Caki2 (cell line): ENCODE measurements around the gene ZPBP2. TPM values are rescaled to one million over a fixed set of nuclear protein-coding genes. Genes with fewer than 3 reads are reported as not detected.

ENCODE experiments used
- DNase-seq: peaks from one replicate; pipeline ENCODE4 v3.0.0-alpha.2; 2015; ENCODE audit warnings: low read depth
- in situ Hi-C: cut with HindIII; loops from 2 replicates; pipeline ENCODE4 v1.10.0; 2016; ENCODE audit warnings: low sequenced_read_pairs, low pct_unique_long_range_greater_than_20kb, mixed read lengths
- total RNA-seq: library from RNA; depleted of rRNA; stranded (reverse); fragments of >200 nt; shearing (Covaris generic); gene quantifications from 2 replicates; pipeline ENCODE4 v1.2.3, GENCODE V29; 2014; ENCODE audit warnings: low replicate concordance; rRNA removed

The ZPBP2 gene, protein sequence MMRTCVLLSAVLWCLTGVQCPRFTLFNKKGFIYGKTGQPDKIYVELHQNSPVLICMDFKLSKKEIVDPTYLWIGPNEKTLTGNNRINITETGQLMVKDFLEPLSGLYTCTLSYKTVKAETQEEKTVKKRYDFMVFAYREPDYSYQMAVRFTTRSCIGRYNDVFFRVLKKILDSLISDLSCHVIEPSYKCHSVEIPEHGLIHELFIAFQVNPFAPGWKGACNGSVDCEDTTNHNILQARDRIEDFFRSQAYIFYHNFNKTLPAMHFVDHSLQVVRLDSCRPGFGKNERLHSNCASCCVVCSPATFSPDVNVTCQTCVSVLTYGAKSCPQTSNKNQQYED
- not detected in 2 replicates for total RNA-seq

DNA sequence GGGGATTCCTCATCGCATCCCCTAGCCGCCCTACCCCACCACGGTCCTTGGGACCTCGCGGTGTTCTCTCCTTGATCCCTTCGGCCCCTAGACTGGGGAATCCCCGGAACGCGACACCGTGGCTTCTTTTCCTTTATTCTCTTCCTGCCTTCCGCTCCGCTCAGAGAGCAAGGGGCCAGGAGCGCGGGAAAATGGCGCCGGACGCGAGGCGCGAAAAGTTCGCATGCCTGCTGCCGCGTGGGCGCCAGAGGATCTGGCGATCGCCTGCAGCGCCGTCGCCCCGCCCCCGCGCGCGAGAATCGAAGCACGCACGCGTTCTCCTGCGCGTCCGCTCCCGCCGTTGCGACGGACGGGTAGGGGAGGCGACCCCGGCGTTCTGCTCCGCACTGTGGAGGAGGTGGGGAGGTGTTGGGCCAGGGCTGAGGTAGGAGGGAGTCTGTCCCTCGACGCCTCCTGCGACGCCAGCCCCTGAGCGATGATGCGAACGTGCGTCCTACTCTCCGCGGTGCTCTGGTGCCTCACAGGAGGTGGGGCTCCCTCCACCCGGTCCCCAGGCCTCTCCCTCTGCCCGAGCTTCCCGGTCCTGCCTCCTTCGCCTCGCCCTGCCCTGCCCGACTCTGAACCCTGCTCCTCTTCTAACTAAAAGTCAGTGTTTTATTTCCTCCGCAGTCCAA lies at the start of gene ZPBP2:
TSS of gene ZPBP2 (plus strand) at position 323 of the 674 bp plus-strand sequence. CDS start at position 476, 153 bp downstream.
- no peak for DNase-seq
- in situ Hi-C loops: no loop called here

DNA sequence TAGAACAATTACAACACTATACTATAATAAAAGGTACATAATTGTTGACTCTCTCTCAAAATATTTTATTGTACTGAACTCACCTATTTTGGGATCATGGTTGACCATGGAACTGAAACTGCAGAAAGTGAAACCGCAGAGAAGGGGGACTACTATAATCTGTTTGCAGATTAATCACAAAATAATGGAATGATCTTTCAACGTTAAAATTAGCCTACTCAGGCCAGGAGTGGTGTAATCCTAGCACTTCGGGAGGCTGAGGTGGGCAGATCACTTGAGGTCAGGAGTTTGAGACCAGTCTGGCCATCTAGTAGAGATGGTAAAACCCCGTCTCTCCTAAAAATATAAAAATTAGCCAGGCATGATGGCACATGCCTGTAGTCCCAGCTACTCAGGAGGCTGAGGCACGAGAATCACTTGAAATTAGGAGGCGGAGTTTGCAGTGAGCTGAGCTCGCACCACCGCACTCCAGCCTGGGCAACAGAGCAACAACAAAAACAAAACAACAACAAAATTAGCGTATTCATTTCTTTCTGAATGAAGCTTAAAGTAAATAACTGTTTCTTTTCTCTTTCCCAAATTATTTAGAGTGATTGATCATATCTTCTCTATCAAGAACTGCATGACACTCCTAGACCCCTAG lies 49.5 kb upstream of the ZPBP2 start:
- no peak for DNase-seq

DNA sequence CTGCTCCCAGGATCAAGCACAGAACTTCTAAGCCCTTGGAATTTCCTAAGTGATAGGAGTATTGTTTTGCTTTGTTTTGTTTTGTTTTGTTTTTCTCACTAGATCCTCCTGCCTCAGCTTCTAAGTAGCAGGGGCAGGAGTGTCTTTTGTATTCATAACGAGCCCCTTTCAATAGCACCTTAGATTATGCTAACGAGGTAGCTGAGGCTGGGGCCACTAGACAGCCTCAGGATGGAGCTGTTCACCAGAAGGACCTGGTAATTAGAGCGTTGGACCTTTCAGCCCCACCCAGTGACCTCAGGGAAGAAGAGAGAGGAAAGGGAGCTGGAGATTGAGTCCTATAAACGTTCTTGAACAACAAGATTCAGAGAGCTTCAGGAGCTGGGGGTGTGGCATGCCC lies 47.5 kb upstream of the ZPBP2 start:
- in situ Hi-C loops: no loop called here
- no peak for DNase-seq

More for the DNA sequence above, 49.5 kb upstream of the ZPBP2 start:
- in situ Hi-C loops: no loop called here

DNA sequence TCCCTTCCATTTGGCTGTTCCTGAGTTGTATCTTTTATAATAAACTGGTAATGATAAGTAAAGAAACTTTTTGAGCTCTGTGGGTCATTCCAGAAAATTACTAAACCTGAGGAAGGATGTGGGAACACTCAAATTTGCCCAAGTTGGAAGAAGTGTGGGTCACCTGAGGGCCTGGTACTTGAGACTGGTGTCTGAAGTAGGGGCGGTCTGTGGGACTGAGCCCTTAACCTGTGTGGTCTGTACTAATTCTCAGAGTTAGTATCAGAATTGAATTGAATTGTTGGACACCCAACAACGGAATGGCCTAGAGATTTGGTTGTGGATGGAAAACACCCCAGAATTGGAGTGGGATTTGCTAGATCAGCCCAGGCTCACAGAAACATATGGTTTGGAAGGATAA lies 47.0 kb upstream of the ZPBP2 start:
- DNase-seq: no peak
- in situ Hi-C loops: no loop called here

DNA sequence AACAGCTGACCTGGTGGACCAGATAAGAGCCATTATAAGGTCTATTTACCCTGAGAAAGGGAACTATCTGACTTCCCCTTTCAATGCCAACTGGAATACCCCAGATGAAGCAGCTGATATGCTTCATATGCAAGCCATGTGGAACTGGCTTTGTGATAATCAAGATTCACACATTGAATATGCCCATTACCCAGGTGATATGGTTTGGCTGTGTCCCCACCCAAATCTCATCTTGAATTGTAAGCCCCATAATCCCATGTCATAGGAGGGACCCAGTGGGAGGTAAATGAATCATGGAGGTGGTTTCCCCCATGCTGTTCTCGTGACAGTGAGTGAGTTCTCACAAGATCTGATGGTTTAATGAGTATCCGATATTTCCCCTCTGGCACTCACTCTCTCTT lies 46.0 kb upstream of the ZPBP2 start:
- in situ Hi-C loops: no loop called here

DNA sequence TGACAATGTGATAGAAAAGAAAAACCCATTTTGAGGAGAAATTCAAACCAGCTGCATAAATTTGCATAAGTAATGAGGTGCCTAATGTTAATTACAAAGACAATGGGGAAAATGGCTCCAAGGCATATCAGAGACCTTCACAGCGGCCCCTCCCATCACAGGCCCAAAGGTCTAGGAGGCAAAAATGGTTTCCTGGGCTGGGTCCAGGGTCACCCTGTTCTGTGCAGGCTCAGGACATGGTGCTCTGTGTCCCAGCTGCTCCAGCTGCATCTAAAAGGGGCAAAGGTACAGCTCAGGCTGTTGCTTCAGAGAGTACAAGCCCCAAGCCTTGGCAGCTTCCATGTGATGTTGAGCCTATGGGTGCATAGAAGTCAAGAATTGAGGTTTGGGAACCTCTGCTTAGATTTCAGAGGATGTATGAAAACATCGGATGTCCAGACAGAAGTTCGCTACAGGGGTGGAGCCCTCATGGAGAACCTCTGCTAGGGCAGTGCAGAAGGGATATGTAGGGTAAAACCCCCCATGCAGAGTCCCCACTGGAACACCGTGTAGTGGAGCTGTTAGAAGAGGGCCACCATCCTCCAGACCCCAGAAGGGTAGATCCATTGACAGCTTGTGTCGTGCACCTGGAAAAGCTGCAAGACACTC lies 44.5 kb upstream of the ZPBP2 start:
- in situ Hi-C loops: no loop called here
- no peak for DNase-seq

More for the DNA sequence above, 46.0 kb upstream of the ZPBP2 start:
- DNase-seq: no peak

DNA sequence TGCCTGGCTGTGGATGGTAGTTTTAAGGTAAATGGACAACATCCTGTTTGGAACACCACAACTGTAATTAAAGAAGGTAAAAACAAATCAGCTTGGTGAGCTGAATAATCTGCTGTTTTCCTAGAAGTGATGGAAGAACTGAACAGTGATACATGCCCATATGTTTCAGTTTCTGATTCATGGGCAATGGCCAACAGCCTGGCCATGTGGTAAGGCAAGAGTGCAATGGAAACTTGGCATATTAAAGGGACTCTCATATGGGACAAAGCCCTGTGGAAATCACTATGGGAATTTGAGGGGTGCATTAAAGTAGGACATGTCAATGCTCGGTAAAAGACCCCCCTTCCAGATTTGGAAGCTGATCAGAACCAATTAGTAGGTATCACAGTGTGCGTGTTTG lies 41.7 kb upstream of the ZPBP2 start:
- in situ Hi-C loops: no loop called here

DNA sequence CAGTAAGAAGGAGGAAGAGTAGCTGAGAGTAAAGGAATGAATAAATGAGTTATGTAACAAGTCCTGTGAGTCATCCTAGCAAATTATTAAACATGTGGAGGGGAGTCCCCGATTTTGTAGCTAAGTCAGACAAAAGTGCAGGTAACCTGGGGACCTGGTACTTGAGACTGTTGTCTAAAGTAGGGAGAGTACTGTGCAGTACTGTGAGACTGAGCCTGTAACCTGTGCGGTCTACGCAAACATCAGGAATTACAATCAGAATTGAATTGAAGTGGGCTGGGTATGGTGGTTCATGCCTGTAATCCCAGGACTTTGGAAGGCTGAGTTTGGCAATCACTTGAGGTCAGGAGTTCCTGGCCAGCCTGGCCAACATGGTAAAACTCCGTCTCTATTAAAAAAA lies 39.6 kb upstream of the ZPBP2 start:
- in situ Hi-C loops: no loop called here
- DNase-seq: peak; percentile 21

More for the DNA sequence above, 41.7 kb upstream of the ZPBP2 start:
- no peak for DNase-seq

DNA sequence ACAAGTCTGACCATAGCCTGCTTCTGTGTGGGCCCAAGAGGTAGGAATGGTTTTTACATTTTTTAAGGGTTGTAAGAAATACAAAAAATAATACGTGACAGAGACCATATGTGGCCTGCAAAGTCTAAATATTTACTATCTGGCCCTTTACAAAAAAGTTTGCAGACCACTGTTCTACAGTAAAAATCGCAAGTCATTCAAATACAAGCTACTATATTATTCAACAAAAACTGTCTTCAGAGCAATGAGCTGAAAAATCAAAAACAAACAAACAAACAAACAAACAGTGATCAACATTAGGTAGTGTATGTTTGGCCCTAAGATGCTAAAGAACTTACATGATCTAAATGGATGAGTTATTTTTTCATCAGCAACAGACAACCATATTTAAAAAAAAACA lies 36.4 kb upstream of the ZPBP2 start:
- DNase-seq: no peak
- in situ Hi-C loops: no loop called here

DNA sequence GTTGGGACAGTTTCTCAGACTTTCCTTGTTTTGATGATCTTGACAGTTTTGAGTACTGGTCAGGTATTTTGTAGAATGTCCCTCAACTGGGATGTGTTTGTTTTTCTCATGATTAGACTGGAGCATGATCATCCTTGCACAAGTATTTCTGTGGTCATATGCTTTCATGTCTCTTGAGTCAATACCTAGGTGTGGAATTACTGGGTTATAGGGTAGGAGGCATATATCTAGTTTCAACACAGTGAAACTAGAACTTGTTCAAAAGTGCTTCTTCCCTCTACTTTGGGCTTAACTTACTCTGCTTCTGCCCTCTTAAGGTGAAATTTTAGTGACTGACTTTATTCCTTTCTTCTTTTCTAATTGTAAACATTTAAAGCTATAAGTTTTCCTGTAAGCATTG lies 34.0 kb upstream of the ZPBP2 start:
- DNase-seq: no peak
- in situ Hi-C loops: no loop called here

DNA sequence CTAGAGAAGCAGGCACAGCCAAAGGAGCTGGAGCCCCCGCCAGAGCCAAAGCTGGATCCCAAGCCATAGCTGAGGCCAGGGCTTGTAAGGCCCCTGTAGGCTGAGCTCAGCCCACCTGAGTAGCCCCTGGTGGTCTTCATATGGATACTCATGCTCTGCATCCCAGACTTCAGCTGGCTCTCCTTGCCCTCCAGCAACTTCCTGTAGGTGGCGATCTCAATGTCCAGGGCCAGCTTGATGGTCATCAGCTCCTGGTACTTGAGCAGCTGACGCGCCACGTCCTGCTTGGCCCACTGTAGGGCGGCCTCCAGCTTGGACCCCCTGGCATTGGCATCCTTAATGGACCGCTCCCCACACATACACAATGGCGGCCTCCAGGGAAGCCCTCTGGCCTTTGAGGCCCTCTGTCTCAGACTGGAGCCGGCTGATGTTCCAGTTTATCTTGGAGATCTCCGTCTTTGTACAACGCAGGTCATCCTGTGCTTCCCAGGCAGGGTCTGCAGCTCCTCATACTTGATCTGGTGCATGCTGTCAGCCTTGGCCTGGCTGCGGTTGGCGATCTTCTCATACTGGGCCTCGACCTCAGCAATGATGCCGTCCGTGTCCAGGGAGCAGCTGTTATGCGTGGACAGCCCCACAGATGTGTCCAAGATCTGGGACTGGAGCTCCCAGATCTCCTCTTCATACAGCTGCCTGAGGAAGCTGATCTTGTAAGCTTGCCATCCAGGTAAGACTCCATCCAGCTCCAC lies 32.8 kb upstream of the ZPBP2 start:
- in situ Hi-C loops: no loop called here
- no peak for DNase-seq

DNA sequence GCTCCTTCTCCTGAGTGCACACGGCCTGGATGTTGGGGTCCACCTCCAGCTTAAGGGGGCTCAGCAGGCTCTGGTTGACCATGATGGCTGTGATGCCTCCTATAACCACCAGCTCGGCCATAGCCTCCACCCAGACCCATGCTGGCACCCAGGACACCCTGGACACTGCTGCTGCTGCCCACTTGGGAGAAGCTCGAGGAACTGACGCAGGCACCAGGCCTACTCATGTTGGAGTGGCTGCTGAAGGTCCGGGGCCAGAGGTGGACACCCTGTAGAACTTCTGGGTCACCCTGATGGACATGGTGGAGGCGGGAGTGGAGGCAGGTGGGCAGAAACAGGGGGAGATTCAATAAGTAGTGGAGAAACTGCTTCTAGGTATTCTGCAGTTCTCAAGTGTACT lies 31.9 kb upstream of the ZPBP2 start:
- in situ Hi-C loops: no loop called here
- no peak for DNase-seq

DNA sequence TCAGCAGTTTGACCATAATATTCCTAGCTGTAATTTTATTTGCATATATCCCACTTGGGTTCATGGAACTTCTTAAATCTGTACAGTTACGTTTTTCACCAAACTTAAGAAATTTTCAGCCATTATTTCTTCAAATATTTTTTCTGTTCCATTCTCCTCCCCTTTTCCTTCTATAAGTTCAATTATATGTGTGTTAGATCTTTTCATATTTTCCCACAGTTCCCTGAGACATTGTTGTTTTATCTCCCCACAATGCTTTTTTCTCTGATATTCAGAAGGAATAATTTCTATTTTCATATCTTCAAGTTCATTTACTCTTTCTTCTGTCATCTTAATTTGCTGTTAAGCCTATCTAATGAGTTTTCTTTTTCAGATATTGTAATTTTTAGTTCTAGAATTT lies 29.9 kb upstream of the ZPBP2 start:
- in situ Hi-C loops: no loop called here

DNA sequence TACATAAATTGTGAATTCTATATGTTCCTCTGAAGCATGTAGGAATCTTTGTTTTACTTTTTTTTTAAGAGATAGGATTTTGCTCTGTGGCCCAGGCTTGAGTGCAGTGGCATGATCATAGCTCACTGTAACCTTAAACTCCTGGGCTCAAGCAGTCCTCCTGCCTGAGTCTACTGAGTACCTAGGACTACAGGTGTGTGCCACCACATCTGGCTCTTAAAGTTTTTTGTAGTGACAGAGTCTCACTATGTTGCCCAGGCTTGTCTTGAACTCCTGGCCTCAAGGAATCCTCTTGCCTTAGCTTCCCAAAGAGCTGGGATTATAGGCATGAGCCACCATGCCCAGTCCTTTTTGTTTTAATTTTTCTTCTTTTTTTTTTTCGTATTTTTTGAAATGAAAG lies 29.2 kb upstream of the ZPBP2 start:
- in situ Hi-C loops: no loop called here
- DNase-seq: no peak

More for the DNA sequence above, 29.9 kb upstream of the ZPBP2 start:
- no peak for DNase-seq

DNA sequence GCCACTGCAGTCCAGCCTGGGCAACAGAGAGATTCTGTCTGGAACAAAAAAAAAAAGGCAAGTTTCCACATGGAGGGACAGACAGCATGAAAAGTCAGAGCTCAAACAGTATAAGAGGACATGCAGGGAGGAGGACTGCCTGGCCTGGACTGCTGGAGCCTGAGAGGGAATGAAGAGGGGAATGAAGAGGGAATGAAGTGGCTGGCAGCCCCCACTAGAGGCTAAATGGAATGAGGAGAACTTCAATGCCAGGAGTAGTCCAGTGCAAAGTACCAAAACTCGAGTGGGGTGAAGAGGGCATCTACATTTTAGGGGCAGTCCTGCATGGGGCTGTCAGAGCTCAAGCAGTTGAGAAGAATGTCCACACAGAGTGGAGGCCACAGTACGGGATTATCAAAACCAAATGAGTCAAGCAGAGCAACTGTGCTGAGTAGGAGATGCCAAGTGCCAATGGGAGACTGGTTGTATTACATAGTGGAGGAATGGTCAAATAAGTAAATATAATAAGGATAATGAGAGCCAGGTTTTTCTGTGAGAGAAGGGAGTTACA lies 26.8 kb upstream of the ZPBP2 start:
- in situ Hi-C loops: no loop called here
- DNase-seq: no peak

DNA sequence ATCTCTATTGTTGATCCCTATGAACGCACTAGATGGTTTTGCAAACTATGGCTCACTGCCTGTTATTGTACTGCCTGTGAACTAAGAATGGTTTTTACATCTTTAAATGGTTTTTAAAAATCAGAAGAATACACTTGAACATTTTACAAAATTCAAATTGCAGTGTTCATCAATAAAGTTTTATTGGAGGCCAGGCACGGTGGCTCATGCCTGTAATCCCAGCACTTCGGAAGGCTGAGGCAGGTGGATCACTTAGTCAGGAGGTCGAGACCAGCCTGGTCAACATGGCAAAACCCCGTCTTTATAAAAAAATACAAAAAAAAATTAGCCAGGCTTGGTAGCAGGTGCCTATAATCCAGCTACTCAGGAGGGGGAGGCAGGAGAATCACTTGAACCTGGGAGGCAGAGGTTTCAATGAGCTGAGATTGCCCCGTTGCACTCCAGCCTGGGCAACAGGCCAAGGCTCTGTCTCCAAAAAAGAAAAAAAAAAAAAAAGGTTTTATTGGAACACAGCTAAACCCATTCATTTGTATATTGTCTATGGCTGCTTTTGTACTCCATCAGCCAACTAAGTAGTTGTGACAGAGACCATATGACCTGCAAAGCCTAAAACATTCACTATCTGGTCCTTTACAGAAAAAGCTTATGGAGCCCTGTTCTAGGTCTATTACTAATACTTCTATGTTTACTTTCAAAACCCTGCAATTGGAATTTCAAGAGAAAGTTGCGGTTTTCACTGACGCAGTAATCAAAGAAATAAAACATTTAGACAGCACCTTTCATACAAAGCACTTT lies 22.8 kb upstream of the ZPBP2 start:
- in situ Hi-C loops: no loop called here

DNA sequence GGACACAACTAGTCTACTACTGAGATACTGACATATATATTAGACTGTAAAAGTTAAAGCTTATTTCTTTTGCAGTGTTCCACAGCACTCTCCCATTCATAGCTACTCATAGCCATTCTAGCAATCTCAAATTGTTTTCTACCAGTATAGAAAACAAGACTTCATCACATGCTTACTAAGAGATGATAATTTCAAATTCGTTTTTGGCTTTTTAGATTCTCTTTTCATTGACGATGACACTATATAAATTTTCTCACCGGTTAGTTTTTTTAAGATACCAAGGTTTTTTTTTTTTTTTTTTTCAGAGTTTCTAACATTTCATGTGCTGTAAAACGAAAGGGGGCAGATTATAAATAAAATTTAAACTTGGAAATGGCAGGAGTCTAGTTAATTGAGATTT lies 21.8 kb upstream of the ZPBP2 start:
- in situ Hi-C loops: no loop called here
- DNase-seq: no peak

More for the DNA sequence above, 22.8 kb upstream of the ZPBP2 start:
- DNase-seq: no peak
